Measurements from ENCODE around the gene ABCF3. TPM values are rescaled to one million over a fixed set of nuclear protein-coding genes. Genes with fewer than 3 reads are reported as not detected.

ABCF3 gene, protein sequence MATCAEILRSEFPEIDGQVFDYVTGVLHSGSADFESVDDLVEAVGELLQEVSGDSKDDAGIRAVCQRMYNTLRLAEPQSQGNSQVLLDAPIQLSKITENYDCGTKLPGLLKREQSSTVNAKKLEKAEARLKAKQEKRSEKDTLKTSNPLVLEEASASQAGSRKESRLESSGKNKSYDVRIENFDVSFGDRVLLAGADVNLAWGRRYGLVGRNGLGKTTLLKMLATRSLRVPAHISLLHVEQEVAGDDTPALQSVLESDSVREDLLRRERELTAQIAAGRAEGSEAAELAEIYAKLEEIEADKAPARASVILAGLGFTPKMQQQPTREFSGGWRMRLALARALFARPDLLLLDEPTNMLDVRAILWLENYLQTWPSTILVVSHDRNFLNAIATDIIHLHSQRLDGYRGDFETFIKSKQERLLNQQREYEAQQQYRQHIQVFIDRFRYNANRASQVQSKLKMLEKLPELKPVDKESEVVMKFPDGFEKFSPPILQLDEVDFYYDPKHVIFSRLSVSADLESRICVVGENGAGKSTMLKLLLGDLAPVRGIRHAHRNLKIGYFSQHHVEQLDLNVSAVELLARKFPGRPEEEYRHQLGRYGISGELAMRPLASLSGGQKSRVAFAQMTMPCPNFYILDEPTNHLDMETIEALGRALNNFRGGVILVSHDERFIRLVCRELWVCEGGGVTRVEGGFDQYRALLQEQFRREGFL
- total RNA-seq: 47.3 and 89.0 TPM in 2 replicates

DNA sequence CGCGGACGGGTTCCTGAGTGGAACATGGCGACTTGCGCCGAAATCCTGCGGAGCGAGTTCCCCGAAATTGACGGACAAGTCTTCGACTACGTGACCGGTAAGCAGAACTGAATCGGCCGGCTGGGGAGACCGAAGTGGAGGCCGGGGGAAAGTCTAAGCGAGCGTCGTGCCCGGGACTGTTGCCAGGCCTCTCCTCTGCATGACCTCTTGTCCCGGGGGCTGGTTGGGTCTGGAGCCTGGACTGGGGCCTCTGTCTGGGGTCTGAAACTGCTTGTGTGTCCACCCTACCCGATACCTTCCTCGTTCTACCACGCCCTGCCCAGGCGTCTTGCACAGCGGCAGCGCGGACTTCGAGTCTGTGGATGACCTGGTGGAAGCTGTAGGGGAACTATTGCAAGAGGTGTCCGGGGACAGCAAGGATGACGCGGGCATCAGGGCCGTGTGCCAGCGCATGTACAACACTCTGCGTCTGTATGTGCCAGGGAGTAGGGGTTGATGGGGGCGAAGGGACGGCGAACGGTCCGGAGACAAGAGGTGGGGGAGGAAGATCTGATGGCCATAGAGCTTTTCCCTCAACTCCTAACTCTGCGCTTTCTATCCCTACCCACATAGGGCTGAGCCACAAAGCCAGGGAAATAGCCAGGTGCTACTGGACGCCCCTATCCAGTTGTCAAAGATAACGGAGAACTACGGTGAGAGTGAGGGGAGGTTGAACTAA lies at the start of gene ABCF3:
ABCF3 (plus strand) TSS at position 16 of the 718 bp plus-strand sequence; CDS start at position 25, 9 bp downstream.

DNA sequence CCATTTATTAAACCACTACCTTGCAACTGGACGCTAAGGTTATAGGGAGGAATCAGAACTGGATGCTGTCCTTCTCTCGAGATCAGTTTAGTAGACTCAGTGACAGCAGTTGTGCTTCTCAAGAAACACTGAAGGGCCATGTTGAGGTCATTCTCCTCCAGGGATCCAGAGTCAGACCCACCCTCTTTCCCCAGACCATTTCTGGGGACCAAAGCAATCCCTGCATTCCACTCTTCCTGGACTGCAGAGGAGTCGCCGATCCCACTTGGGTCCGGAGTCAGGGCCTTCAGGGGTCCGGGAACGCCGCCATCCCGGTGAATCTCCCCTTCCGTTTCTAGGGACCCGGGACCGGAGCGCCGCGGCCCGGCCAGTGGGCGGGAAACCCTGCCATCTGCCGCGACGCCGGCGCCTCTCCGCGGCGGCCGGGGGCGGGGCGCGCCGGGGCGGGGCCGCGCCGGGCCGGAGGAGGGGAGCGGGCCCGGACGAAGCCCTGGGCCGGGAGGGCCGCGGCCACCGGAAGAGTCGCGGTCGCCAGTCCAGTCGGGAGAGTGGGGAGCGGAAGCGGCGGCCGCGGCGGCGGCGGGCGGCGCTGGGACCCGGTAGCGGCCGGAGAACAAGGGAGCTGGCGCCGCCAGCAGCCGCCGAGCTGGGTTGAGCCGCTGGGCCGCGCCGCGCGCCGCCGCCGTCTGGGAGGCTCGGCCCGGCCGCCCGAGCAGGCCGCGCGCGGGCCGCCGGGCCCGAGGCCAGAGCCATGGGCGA lies 30.9 kb upstream of the ABCF3 start, which contains the start of gene DVL3:
DVL3 (plus strand) TSS at position 493 of the 759 bp plus-strand sequence; CDS start at position 752, 259 bp downstream.

DNA sequence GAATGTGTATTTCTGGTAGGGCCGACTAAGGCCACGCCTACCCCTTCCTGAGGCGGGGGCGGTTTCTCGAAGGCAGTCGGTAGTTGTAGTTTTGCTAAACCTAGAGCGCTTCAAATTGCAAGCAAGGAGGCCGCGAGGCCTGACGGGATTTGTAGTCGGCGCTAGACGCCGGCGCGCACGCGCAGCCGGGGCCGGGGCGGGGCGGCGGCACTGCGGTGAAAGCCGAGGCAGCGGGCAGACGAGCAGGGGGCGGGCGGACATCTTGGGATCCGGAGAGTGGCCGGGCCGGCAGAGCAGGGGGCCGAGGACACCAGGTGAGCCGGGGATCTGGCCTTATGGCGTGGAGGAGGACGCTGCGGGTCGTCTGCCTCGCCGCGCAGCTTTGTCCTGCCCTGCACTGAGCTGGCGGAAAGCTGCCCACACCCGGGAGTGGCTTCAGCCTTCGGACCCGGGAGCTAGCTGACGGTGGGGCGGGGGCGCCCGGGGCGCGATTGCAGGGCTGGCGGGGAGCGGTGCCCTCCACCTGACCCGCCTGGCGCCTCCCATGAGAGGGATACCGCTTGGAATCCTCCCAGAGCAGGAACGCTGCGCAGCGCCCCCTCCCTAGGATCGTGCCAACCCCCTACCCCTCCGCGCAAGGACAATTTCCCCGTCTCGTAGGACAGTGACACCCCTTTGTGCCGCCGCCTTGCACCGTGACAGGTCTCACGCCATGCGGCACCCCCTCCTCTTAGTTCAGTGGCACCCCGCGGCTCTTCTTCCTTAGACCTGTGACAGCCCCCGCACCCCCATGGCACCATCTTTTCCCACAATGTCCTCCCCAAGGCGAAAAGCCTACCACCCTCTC lies 11.1 kb upstream of the ABCF3 start, which contains the start of gene AP2M1:
AP2M1 (plus strand) TSS at position 210 of the 847 bp plus-strand sequence. CDS start 2,139 bp downstream, outside the sequence.

DNA sequence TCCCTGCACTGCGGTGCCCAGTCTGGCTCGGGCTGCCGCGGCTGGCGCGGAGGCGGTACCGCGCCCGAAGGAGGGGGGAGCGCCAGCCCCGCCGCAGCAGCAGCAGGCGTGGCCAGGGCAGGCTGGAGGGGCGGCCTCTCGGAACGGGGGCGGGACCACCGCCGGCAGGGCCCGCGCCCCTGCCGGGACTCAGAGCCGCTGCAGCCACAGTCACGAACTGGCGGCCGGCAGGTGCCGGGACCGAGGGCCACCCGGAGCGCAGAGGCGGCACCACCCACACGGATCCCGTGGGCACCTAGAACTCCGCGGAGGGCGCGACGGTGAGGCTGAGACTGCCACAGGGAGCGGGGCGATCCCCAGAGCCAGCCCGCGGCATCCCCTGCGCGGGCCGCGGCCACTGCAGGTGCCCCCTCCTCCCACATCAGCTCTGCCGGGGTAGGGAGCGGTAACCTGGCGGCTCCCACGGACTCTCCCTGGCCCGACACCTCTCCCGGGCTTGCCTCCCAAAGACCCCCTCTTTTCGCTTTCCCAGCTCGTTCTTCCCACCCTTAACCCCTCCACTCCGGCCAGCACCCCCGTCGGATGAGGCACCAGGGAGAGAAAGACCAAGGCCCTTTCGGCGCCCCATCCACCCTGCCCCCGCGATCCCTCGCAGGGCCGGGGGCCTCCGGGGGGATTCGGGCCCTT lies 43.5 kb downstream of the ABCF3 start, which contains the start of gene VWA5B2:
VWA5B2 (plus strand) TSS at position 192 of the 687 bp plus-strand sequence. CDS start 944 bp downstream, outside the sequence.

Other genes with a start within 250 kb of the ABCF3 start
- gene ABCC5, start 168.3 kb upstream of the ABCF3 start, total RNA-seq: 18.6 and 21.0 TPM in 2 replicates
- gene HTR3D, start 154.5 kb upstream of the ABCF3 start, total RNA-seq: not detected in 2 replicates
- not detected in 2 replicates for gene HTR3C, start 133.2 kb upstream of the ABCF3 start, total RNA-seq
- not detected in 2 replicates for gene HTR3E, start 89.1 kb upstream of the ABCF3 start, total RNA-seq
- gene EIF2B5, start 50.8 kb upstream of the ABCF3 start, total RNA-seq: 25.0 and 32.1 TPM in 2 replicates
- 29.1 and 53.8 TPM in 2 replicates for gene DVL3, start 30.8 kb upstream of the ABCF3 start, total RNA-seq
- gene AP2M1, start 11.3 kb upstream of the ABCF3 start, total RNA-seq: 374 and 506 TPM in 2 replicates
- not detected in 2 replicates for gene VWA5B2, start 43.4 kb downstream of the ABCF3 start, total RNA-seq
- 24.0 and 25.3 TPM in 2 replicates for gene ALG3, start 62.8 kb downstream of the ABCF3 start, total RNA-seq
- 0.87 and 2.0 TPM in 2 replicates for gene EEF1AKMT4, start 63.5 kb downstream of the ABCF3 start, total RNA-seq
- not detected in 2 replicates for gene CAMK2N2, start 75.4 kb downstream of the ABCF3 start, total RNA-seq
- gene ECE2, start 89.8 kb downstream of the ABCF3 start, total RNA-seq: under 0.01 TPM in 1 of 2 replicates, not detected in the other
- gene PSMD2, start 113.0 kb downstream of the ABCF3 start, total RNA-seq: 403 and 574 TPM in 2 replicates
- gene EIF4G1, start 128.4 kb downstream of the ABCF3 start, total RNA-seq: 315 and 337 TPM in 2 replicates
- gene FAM131A, start 151.4 kb downstream of the ABCF3 start, total RNA-seq: 25.7 and 33.4 TPM in 2 replicates
- 4.1 and 6.9 TPM in 2 replicates for gene CLCN2, start 175.4 kb downstream of the ABCF3 start, total RNA-seq
- 52.3 and 98.0 TPM in 2 replicates for gene POLR2H, start 175.5 kb downstream of the ABCF3 start, total RNA-seq
- 0.15 and 0.83 TPM in 2 replicates for gene THPO, start 192.0 kb downstream of the ABCF3 start, total RNA-seq
- gene CHRD, start 193.9 kb downstream of the ABCF3 start, total RNA-seq: 0.73 and 2.6 TPM in 2 replicates